ENCODE data around the gene HECTD2.
A peak's percentile ranks its signal among the peaks of the same experiment; 100 is the strongest.
"Not testable (repeated sequence)": the region's sequence is repeated elsewhere in the genome, so short reads cannot be mapped to it uniquely, and the experiment has no call there.

The HECTD2 gene

GRCh38 chr10:91409869-91410637, at the start of gene HECTD2:
HECTD2 (plus strand) TSS chr10:91410344; CDS start chr10:91410439, 95 bp downstream.
- Mint-ChIP-seq H3K36me3 (ENCODE audit: low read depth) (no peaks in the 10 kb centered on the region), H3K4me3 (peak within 1 kb of the TSS; percentile 82), H3K27ac (peak within 1 kb of the TSS; percentile 92), H3K27me3 (ENCODE audit: low read depth) (peaks cover 16% of the 10 kb centered on the region), H3K4me1 (ENCODE audit: low read depth) (peaks cover 17% of the 10 kb centered on the region), H3K9me3 (no peaks in the 10 kb centered on the region)
- DNase-seq (ENCODE audit: low spot score): peak; percentile 84

GRCh38 chr10:91360461-91360860, 49.7 kb upstream of the HECTD2 start:
- H3K4me1 Mint-ChIP-seq (ENCODE audit: low read depth): no peaks in the 10 kb centered on the region
- no peak for DNase-seq (ENCODE audit: low spot score)
- no peak overlapping the region for H3K4me3 Mint-ChIP-seq
- H3K27me3 Mint-ChIP-seq (ENCODE audit: low read depth): peaks cover 19% of the 10 kb centered on the region
- H3K36me3 Mint-ChIP-seq (ENCODE audit: low read depth): no peaks in the 10 kb centered on the region
- no peak overlapping the region for H3K27ac Mint-ChIP-seq
- peaks cover 4% of the 10 kb centered on the region for H3K9me3 Mint-ChIP-seq

GRCh38 chr10:91365519-91365918, 44.6 kb upstream of the HECTD2 start:
- not testable (repeated sequence) for H3K4me1 Mint-ChIP-seq (ENCODE audit: low read depth); H3K4me3 Mint-ChIP-seq; H3K27ac Mint-ChIP-seq; H3K36me3 Mint-ChIP-seq (ENCODE audit: low read depth); H3K9me3 Mint-ChIP-seq; H3K27me3 Mint-ChIP-seq (ENCODE audit: low read depth); DNase-seq (ENCODE audit: low spot score)

GRCh38 chr10:91366704-91367103, 43.4 kb upstream of the HECTD2 start:
- Mint-ChIP-seq H3K27ac (no peak overlapping the region), H3K9me3 (peaks cover 4% of the 10 kb centered on the region), H3K36me3 (ENCODE audit: low read depth) (no peaks in the 10 kb centered on the region), H3K27me3 (ENCODE audit: low read depth) (peaks cover 5% of the 10 kb centered on the region), H3K4me3 (no peak overlapping the region), H3K4me1 (ENCODE audit: low read depth) (no peaks in the 10 kb centered on the region)
- DNase-seq (ENCODE audit: low spot score): no peak

GRCh38 chr10:91367127-91367531, 43.0 kb upstream of the HECTD2 start:
- H3K9me3 Mint-ChIP-seq: peaks cover 3% of the 10 kb centered on the region
- H3K27me3 Mint-ChIP-seq (ENCODE audit: low read depth): peaks cover 5% of the 10 kb centered on the region
- H3K36me3 Mint-ChIP-seq (ENCODE audit: low read depth): no peaks in the 10 kb centered on the region
- no peak for DNase-seq (ENCODE audit: low spot score)
- H3K4me3 Mint-ChIP-seq: no peak overlapping the region
- no peak overlapping the region for H3K27ac Mint-ChIP-seq
- no peaks in the 10 kb centered on the region for H3K4me1 Mint-ChIP-seq (ENCODE audit: low read depth)

GRCh38 chr10:91367558-91367957, 42.6 kb upstream of the HECTD2 start:
- no peaks in the 10 kb centered on the region for H3K36me3 Mint-ChIP-seq (ENCODE audit: low read depth)
- no peak overlapping the region for H3K27ac Mint-ChIP-seq
- H3K9me3 Mint-ChIP-seq: no peaks in the 10 kb centered on the region
- no peak overlapping the region for H3K4me3 Mint-ChIP-seq
- peaks cover 5% of the 10 kb centered on the region for H3K27me3 Mint-ChIP-seq (ENCODE audit: low read depth)
- H3K4me1 Mint-ChIP-seq (ENCODE audit: low read depth): no peaks in the 10 kb centered on the region
- DNase-seq (ENCODE audit: low spot score): no peak

GRCh38 chr10:91369978-91370589, 40.1 kb upstream of the HECTD2 start:
- not testable (repeated sequence) for H3K4me3 Mint-ChIP-seq; H3K27me3 Mint-ChIP-seq (ENCODE audit: low read depth); H3K36me3 Mint-ChIP-seq (ENCODE audit: low read depth); H3K4me1 Mint-ChIP-seq (ENCODE audit: low read depth); DNase-seq (ENCODE audit: low spot score); H3K27ac Mint-ChIP-seq
- peaks cover 16% of the 10 kb centered on the region for H3K9me3 Mint-ChIP-seq

GRCh38 chr10:91374052-91374451, 36.1 kb upstream of the HECTD2 start:
- Mint-ChIP-seq H3K9me3 (peaks cover 25% of the 10 kb centered on the region), H3K27me3 (ENCODE audit: low read depth) (peaks cover 7% of the 10 kb centered on the region), H3K4me1 (ENCODE audit: low read depth) (no peaks in the 10 kb centered on the region)

GRCh38 chr10:91378061-91378460, 32.1 kb upstream of the HECTD2 start:
- Mint-ChIP-seq H3K27ac (no peak overlapping the region), H3K9me3 (peaks cover 25% of the 10 kb centered on the region), H3K4me3 (no peak overlapping the region), H3K36me3 (ENCODE audit: low read depth) (peaks cover 4% of the 10 kb centered on the region), H3K4me1 (ENCODE audit: low read depth) (no peaks in the 10 kb centered on the region), H3K27me3 (ENCODE audit: low read depth) (peaks cover 7% of the 10 kb centered on the region)
- no peak for DNase-seq (ENCODE audit: low spot score)

More at GRCh38 chr10:91374052-91374451, 36.1 kb upstream of the HECTD2 start:
- Mint-ChIP-seq H3K27ac (no peak overlapping the region), H3K36me3 (ENCODE audit: low read depth) (peaks cover 4% of the 10 kb centered on the region), H3K4me3 (no peak overlapping the region)
- DNase-seq (ENCODE audit: low spot score): no peak

- Mint-ChIP-seq H3K36me3 (ENCODE audit: low read depth) (no peaks in the 10 kb centered on the region), H3K27ac (no peak overlapping the region), H3K4me1 (ENCODE audit: low read depth) (no peaks in the 10 kb centered on the region), H3K4me3 (no peak overlapping the region), H3K27me3 (ENCODE audit: low read depth) (peaks cover 15% of the 10 kb centered on the region), H3K9me3 (peaks cover 7% of the 10 kb centered on the region)
- no peak for DNase-seq (ENCODE audit: low spot score)
Observed at GRCh38 chr10:91380873-91381256, 29.3 kb upstream of the HECTD2 start.

GRCh38 chr10:91381257-91381891, 28.8 kb upstream of the HECTD2 start:
- H3K27ac Mint-ChIP-seq: no peak overlapping the region
- DNase-seq (ENCODE audit: low spot score): no peak
- H3K4me1 Mint-ChIP-seq (ENCODE audit: low read depth): no peaks in the 10 kb centered on the region
- peaks cover 18% of the 10 kb centered on the region for H3K27me3 Mint-ChIP-seq (ENCODE audit: low read depth)
- H3K4me3 Mint-ChIP-seq: no peak overlapping the region
- peaks cover 7% of the 10 kb centered on the region for H3K9me3 Mint-ChIP-seq
- no peaks in the 10 kb centered on the region for H3K36me3 Mint-ChIP-seq (ENCODE audit: low read depth)

GRCh38 chr10:91385306-91386085, 24.6 kb upstream of the HECTD2 start:
- no peak for DNase-seq (ENCODE audit: low spot score)
- Mint-ChIP-seq H3K4me1 (ENCODE audit: low read depth) (peaks cover 4% of the 10 kb centered on the region), H3K4me3 (no peak overlapping the region), H3K9me3 (no peaks in the 10 kb centered on the region), H3K27me3 (ENCODE audit: low read depth) (peaks cover 36% of the 10 kb centered on the region), H3K36me3 (ENCODE audit: low read depth) (no peaks in the 10 kb centered on the region), H3K27ac (no peak overlapping the region)

- H3K4me3 Mint-ChIP-seq: peak overlapping the region; percentile 48
- DNase-seq (ENCODE audit: low spot score): no peak
- H3K4me1 Mint-ChIP-seq (ENCODE audit: low read depth): peaks cover 5% of the 10 kb centered on the region
- peak overlapping the region; percentile 42 for H3K27ac Mint-ChIP-seq
- no peaks in the 10 kb centered on the region for H3K9me3 Mint-ChIP-seq
- H3K36me3 Mint-ChIP-seq (ENCODE audit: low read depth): no peaks in the 10 kb centered on the region
- peaks cover 33% of the 10 kb centered on the region for H3K27me3 Mint-ChIP-seq (ENCODE audit: low read depth)
Observed at GRCh38 chr10:91389636-91390512, 20.3 kb upstream of the HECTD2 start.
